HCT116 (cell line): ENCODE data around the gene RXRA.
A peak's percentile ranks its signal among the peaks of the same experiment; 100 is the strongest.

Experiments used
- JUND ChIP-seq: IDR thresholded peaks from 2 replicates; pipeline ENCODE4 v1.6.1; 2012
- MAX ChIP-seq: IDR thresholded peaks from 2 replicates; pipeline ENCODE4 v1.6.1; 2012
- POLR2A ChIP-seq: IDR thresholded peaks from 2 replicates; pipeline ENCODE4 v1.7.0; 2011; ENCODE audit warnings: borderline replicate concordance; ENCODE audit not compliant: insufficient read depth, insufficient read length; ENCODE audit errors: extremely low read depth
- POLR2AphosphoS5 ChIP-seq: IDR thresholded peaks from 2 replicates; pipeline ENCODE4 v1.6.1; 2011; ENCODE audit warnings: mild to moderate bottlenecking, low read depth, low read length, moderate library complexity
- RAD21 ChIP-seq: IDR thresholded peaks from 2 replicates; pipeline ENCODE4 v1.6.1; 2012; ENCODE audit warnings: low read depth, mild to moderate bottlenecking
- TCF7L2 ChIP-seq: IDR thresholded peaks from 2 replicates; pipeline ENCODE4 v1.7.0; 2011; ENCODE audit warnings: borderline replicate concordance, inconsistent platforms; ENCODE audit not compliant: insufficient read depth, insufficient read length; ENCODE audit errors: extremely low read depth
- YY1 ChIP-seq: IDR thresholded peaks from 2 replicates; pipeline ENCODE4 v1.6.1; 2011; ENCODE audit warnings: low read length, low read depth, moderate library complexity, mild to moderate bottlenecking; ENCODE audit not compliant: insufficient replicate concordance; ENCODE audit errors: extremely low read depth
- TF ChIP-seq, protein P1 (sequence below), 3 experiments: fragments of 200-600 bp in 1 of 3; sonication (generic) in 1 of 3; IDR thresholded peaks in 2 of 3; conservative IDR thresholded peaks in 1 of 3; 2 replicates each; pipeline ENCODE4 v1.5.1; 2012 to 2017; ENCODE audit warnings: low read depth in 2 of 3, low read length in 2 of 3, antibody characterized with exemption in 1 of 3, borderline replicate concordance in 1 of 3, control low read depth in 1 of 3, mild to moderate bottlenecking in 1 of 3, mixed read lengths in 1 of 3, mixed run types in 1 of 3, moderate library complexity in 1 of 3; ENCODE audit not compliant: insufficient read depth in 1 of 3

GRCh38 chr9:134461426-134461982, 135.2 kb downstream of the RXRA start:
- TF ChIP-seq, protein P1, sequence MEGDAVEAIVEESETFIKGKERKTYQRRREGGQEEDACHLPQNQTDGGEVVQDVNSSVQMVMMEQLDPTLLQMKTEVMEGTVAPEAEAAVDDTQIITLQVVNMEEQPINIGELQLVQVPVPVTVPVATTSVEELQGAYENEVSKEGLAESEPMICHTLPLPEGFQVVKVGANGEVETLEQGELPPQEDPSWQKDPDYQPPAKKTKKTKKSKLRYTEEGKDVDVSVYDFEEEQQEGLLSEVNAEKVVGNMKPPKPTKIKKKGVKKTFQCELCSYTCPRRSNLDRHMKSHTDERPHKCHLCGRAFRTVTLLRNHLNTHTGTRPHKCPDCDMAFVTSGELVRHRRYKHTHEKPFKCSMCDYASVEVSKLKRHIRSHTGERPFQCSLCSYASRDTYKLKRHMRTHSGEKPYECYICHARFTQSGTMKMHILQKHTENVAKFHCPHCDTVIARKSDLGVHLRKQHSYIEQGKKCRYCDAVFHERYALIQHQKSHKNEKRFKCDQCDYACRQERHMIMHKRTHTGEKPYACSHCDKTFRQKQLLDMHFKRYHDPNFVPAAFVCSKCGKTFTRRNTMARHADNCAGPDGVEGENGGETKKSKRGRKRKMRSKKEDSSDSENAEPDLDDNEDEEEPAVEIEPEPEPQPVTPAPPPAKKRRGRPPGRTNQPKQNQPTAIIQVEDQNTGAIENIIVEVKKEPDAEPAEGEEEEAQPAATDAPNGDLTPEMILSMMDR (IDR thresholded peaks at IDR 0.05 in 2 of 3, conservative IDR thresholded peaks at IDR 0.05 in 1 of 3; ENCODE audit: borderline replicate concordance in 1 of 3, insufficient read depth in 1 of 3, low read depth in 2 of 3, low read length in 2 of 3), result no peak
- TF ChIP-seq RAD21 (no peak), POLR2AphosphoS5 (no peak), POLR2A (no peak), TCF7L2 (no peak), MAX (no peak), JUND (no peak), YY1 (peak; percentile 60)
